GM10266 (cell line): ENCODE data around the gene FCER2.
A peak's percentile ranks its signal among the peaks of the same experiment; 100 is the strongest.

Experiments
- DNase-seq: peaks from one replicate; pipeline ENCODE4 v3.0.0; 2012; ENCODE audit errors: extremely low spot score
- TF ChIP-seq, protein P1 (sequence below): IDR thresholded peaks from 2 replicates; pipeline ENCODE4 v1.5.1; 2012; ENCODE audit warnings: mild to moderate bottlenecking, low read depth; ENCODE audit not compliant: control insufficient read depth, insufficient read depth; ENCODE audit errors: missing control alignments

FCER2 gene

DNA sequence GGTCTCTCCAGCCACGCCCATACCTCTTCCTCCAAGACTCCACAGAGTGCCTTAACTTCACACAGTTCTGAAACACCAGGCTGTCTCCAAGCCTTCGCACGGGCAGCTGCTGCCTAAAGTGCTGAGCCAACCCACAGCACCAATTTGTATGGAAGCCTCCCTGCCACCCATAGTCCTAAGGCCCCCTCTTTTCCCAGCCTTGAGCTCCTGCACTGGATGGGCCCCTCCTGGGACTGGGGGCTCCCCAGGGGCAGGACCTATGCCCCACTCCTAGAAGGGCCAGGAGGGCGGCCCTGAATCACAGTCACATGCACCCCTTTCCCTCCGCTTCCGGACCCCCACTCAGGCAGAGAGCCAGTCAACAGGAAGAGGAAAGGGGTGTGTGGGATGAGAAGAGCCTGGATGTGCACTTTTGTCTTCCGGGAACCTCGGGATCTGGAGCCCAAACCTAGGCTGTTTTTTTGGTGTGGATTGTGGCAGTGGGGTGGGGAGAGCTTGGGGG is 5.1 kb upstream of the FCER2 start:
- no peak for DNase-seq

GRCh38 chr19:7706188-7706954 is 4.4 kb upstream of the FCER2 start:
- TF ChIP-seq, protein P1, sequence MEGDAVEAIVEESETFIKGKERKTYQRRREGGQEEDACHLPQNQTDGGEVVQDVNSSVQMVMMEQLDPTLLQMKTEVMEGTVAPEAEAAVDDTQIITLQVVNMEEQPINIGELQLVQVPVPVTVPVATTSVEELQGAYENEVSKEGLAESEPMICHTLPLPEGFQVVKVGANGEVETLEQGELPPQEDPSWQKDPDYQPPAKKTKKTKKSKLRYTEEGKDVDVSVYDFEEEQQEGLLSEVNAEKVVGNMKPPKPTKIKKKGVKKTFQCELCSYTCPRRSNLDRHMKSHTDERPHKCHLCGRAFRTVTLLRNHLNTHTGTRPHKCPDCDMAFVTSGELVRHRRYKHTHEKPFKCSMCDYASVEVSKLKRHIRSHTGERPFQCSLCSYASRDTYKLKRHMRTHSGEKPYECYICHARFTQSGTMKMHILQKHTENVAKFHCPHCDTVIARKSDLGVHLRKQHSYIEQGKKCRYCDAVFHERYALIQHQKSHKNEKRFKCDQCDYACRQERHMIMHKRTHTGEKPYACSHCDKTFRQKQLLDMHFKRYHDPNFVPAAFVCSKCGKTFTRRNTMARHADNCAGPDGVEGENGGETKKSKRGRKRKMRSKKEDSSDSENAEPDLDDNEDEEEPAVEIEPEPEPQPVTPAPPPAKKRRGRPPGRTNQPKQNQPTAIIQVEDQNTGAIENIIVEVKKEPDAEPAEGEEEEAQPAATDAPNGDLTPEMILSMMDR, result no peak
- no peak for DNase-seq

More for the DNA sequence above, 5.1 kb upstream of the FCER2 start:
- TF ChIP-seq, protein P1, result no peak

- DNase-seq, result peak; percentile 69
- TF ChIP-seq, protein P1, result no peak
These were observed 3.7 kb upstream of the FCER2 start for GRCh38 chr19:7705387-7706187.

- DNase-seq, result no peak
- TF ChIP-seq, protein P1, result no peak
These were observed 2.5 kb upstream of the FCER2 start for GRCh38 chr19:7704280-7705060.

GRCh38 chr19:7703332-7703731 is 1.4 kb upstream of the FCER2 start:
- no peak for DNase-seq
- TF ChIP-seq, protein P1, result no peak

- TF ChIP-seq, protein P1, result no peak
- DNase-seq, result no peak
These were observed 780 bp downstream of the FCER2 start for GRCh38 chr19:7701049-7701653.
